Measurements from ENCODE around the gene DOCK10.

DOCK10 gene

GRCh38 chr2:224887141-224887540, 155.1 kb downstream of the DOCK10 start:
- H3K27me3 ChIP-seq, result no peaks in the 10 kb centered on the region
- H3K36me3 ChIP-seq, result no peaks in the 10 kb centered on the region
- no peaks in the 10 kb centered on the region for H3K9me3 ChIP-seq
- no peak for TF ChIP-seq CTCF (IDR thresholded peaks at IDR 0.05)
- H3K4me3 ChIP-seq (ENCODE audit: low read depth in 1 of 2, low read length in 1 of 2), result no peak overlapping the region
- H3K27ac ChIP-seq, result no peak overlapping the region
- H3K4me1 ChIP-seq (ENCODE audit: control insufficient read depth in 1 of 2, insufficient read depth in 1 of 2, low read depth in 1 of 2, low read length in 1 of 2), result peaks cover 13 to 15% of the 10 kb centered on the region in 2 experiments

GRCh38 chr2:224885836-224886547, 156.3 kb downstream of the DOCK10 start:
- no peaks in the 10 kb centered on the region for H3K36me3 ChIP-seq
- H3K4me3 ChIP-seq (ENCODE audit: low read depth in 1 of 2, low read length in 1 of 2), result no peak overlapping the region
- H3K27me3 ChIP-seq, result no peaks in the 10 kb centered on the region
- no peaks in the 10 kb centered on the region for H3K9me3 ChIP-seq
- peaks cover 13 to 15% of the 10 kb centered on the region in 2 experiments for H3K4me1 ChIP-seq (ENCODE audit: control insufficient read depth in 1 of 2, insufficient read depth in 1 of 2, low read depth in 1 of 2, low read length in 1 of 2)
- no peak for TF ChIP-seq CTCF (IDR thresholded peaks at IDR 0.05)
- no peak overlapping the region for H3K27ac ChIP-seq

GRCh38 chr2:224885291-224885690, 157.0 kb downstream of the DOCK10 start:
- Histone ChIP-seq H3K36me3 (no peaks in the 10 kb centered on the region), H3K27ac (no peak overlapping the region), H3K9me3 (no peaks in the 10 kb centered on the region), H3K27me3 (no peaks in the 10 kb centered on the region), H3K4me1 (ENCODE audit: control insufficient read depth in 1 of 2, insufficient read depth in 1 of 2, low read depth in 1 of 2, low read length in 1 of 2) (peaks cover 13 to 15% of the 10 kb centered on the region in 2 experiments), H3K4me3 (ENCODE audit: low read depth in 1 of 2, low read length in 1 of 2) (no peak overlapping the region)
- TF ChIP-seq CTCF (IDR thresholded peaks at IDR 0.05), result no peak

DNA sequence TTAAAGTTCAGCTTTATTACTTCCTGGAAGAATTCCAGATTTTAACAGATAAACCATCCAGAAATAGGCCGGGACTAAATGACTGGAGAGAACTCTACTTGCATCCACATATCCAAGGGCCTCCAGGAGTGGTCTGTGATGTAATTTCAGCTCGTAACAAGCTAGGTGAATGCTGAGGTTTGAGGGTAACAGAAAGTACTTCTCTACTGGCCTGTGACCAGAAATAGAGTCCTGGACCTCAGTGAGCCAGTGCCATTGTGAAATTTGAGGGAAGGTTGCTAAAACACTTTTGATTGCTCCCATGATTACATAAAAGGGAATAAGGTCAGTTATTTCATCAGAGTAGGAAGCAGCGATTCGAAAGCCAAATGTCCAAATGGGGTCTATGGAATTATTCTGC, 158.1 kb downstream of the DOCK10 start:
- H3K36me3 ChIP-seq, result no peaks in the 10 kb centered on the region
- H3K4me3 ChIP-seq (ENCODE audit: low read depth in 1 of 2, low read length in 1 of 2), result no peak overlapping the region
- peak overlapping the region; percentile 44 for H3K27ac ChIP-seq

DNA sequence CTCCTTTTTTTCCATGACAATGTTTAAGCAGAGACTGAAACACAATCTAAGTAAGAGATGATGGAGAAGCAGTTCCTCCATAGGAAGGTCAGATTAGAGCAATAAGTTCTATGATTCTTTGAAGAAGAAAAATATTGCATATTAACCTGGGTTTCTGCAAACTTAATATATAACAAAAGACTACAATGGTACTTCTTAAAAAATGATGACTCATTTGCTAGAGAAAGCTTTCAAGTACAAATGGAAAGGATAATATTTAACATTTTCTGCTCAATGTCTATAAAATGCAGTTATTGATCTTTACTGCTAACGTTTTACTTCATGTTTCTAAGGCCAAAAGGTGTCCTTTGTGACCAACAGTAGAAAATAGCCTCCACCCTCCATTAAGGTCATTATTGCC, 158.6 kb downstream of the DOCK10 start:
- Histone ChIP-seq H3K27ac (peak overlapping the region; percentile 44), H3K4me3 (ENCODE audit: low read depth in 1 of 2, low read length in 1 of 2) (no peak overlapping the region), H3K27me3 (no peaks in the 10 kb centered on the region), H3K9me3 (no peaks in the 10 kb centered on the region), H3K4me1 (ENCODE audit: control insufficient read depth in 1 of 2, insufficient read depth in 1 of 2, low read depth in 1 of 2, low read length in 1 of 2) (peaks cover 13 to 15% of the 10 kb centered on the region in 2 experiments), H3K36me3 (no peaks in the 10 kb centered on the region)
- TF ChIP-seq CTCF (IDR thresholded peaks at IDR 0.05), result no peak

More for the DNA sequence above, 158.1 kb downstream of the DOCK10 start:
- Histone ChIP-seq H3K27me3 (no peaks in the 10 kb centered on the region), H3K4me1 (ENCODE audit: control insufficient read depth in 1 of 2, insufficient read depth in 1 of 2, low read depth in 1 of 2, low read length in 1 of 2) (peaks cover 13 to 15% of the 10 kb centered on the region in 2 experiments), H3K9me3 (no peaks in the 10 kb centered on the region)
- TF ChIP-seq CTCF (IDR thresholded peaks at IDR 0.05), result no peak

Data from neutrophil (primary cell).